Camera-type eye (tissue), 1 donor: Measurements from ENCODE around the gene SLC26A5. TPM values are rescaled to one million over a fixed set of nuclear protein-coding genes. Genes with fewer than 3 reads are reported as not detected.

Source experiments
- total RNA-seq: library from RNA; depleted of rRNA; stranded (reverse); fragments of >200 nt; gene quantifications from one replicate; pipeline ENCODE4 v1.2.3, GENCODE V29; 2014

SLC26A5 gene
- 0.71 TPM for total RNA-seq

GRCh38 chr7:103446049-103446520 lies at the start of gene SLC26A5:
Gene SLC26A5, minus strand, starts transcription at chr7:103446207. Its CDS starts 24,693 bp downstream, at chr7:103421514.

GRCh38 chr7:103347507-103348267 lies 98.3 kb downstream of the SLC26A5 start, which contains the start of gene PSMC2:
Gene PSMC2, plus strand, starts transcription at chr7:103347643. Its CDS starts 69 bp downstream, at chr7:103347712.

GRCh38 chr7:103344453-103345149 lies 101.4 kb downstream of the SLC26A5 start, which contains the start of gene DNAJC2:
Gene DNAJC2, minus strand, starts transcription at chr7:103344767. Its CDS starts 145 bp downstream, at chr7:103344622.

Other genes starting within 250 kb of the SLC26A5 start
- gene PMPCB, start 148.8 kb downstream of the SLC26A5 start, total RNA-seq, result 88.3 TPM
- gene DNAJC2, start 101.4 kb downstream of the SLC26A5 start, total RNA-seq, result 29.9 TPM
- 114 TPM for gene PSMC2, start 98.6 kb downstream of the SLC26A5 start, total RNA-seq